WTC11 (cell line): ENCODE results near the gene ARHGAP32. TPM values are rescaled to one million over a fixed set of nuclear protein-coding genes. Genes with fewer than 3 reads are reported as not detected.
"Not testable (repeated sequence)": the region's sequence is repeated elsewhere in the genome, so short reads cannot be mapped to it uniquely, and the experiment has no call there.

Experiments used
- ATAC-seq: fragments of 200-7000 bp; cut with Tn5 transposase; 2 replicates; pipeline ENCODE4 v1.10.0; 2021; ENCODE audit warnings: mild to moderate bottlenecking, moderate library complexity
- CTCF ChIA-PET: fragments of 300-600 bp; sonication (Branson Sonifier 250); formaldehyde crosslinking; loops from one replicate; lab custom pipeline; 2021; ENCODE audit warnings: antibody characterized with exemption; lab: Charles Lee
- POLR2A ChIA-PET: fragments of 350-600 bp; sonication (Branson Sonifier 250); formaldehyde crosslinking; loops from one replicate; lab custom pipeline; 2021; ENCODE audit warnings: antibody characterized with exemption; lab: Charles Lee
- DNase-seq: peaks from one replicate; pipeline ENCODE4 v3.0.0; 2021; ENCODE audit warnings: low spot score
- H3K27ac Mint-ChIP-seq: 2 replicates; pipeline ENCODE4 v1.8.0; 2021; ENCODE audit warnings: mixed read lengths
- H3K27me3 Mint-ChIP-seq: 2 replicates; pipeline ENCODE4 v1.8.0; 2021; ENCODE audit warnings: low read depth, mild to moderate bottlenecking, moderate library complexity, mixed read lengths
- H3K36me3 Mint-ChIP-seq: 2 replicates; pipeline ENCODE4 v1.8.0; 2021; ENCODE audit warnings: mixed read lengths
- H3K4me1 Mint-ChIP-seq: 2 replicates; pipeline ENCODE4 v1.8.0; 2022; ENCODE audit warnings: mixed read lengths
- H3K4me3 Mint-ChIP-seq: 2 replicates; pipeline ENCODE4 v1.8.0; 2021; ENCODE audit warnings: mild to moderate bottlenecking, moderate library complexity, mixed read lengths
- H3K9me3 Mint-ChIP-seq: 2 replicates; pipeline ENCODE4 v1.8.0; 2021; ENCODE audit warnings: mixed read lengths
- AFF4 ChIP-seq: sonication (generic); formaldehyde crosslinking; IDR thresholded peaks from 2 replicates; pipeline ENCODE4 v1.8.1; 2023; ENCODE audit warnings: mild to moderate bottlenecking, missing genetic modification reagents, borderline replicate concordance
- ATF1 ChIP-seq: sonication (generic); formaldehyde crosslinking; IDR thresholded peaks from 2 replicates; pipeline ENCODE4 v1.8.1; 2023; ENCODE audit warnings: mild to moderate bottlenecking, moderate library complexity, missing genetic modification reagents
- ATF6 ChIP-seq: sonication (generic); formaldehyde crosslinking; IDR thresholded peaks from 2 replicates; pipeline ENCODE4 v1.8.1; 2023; ENCODE audit warnings: mild to moderate bottlenecking, missing genetic modification reagents
- CREB1 ChIP-seq: sonication (generic); formaldehyde crosslinking; IDR thresholded peaks from 2 replicates; pipeline ENCODE4 v1.8.0; 2023; ENCODE audit warnings: mild to moderate bottlenecking, missing genetic modification reagents
- E2F5 ChIP-seq: sonication (generic); formaldehyde crosslinking; IDR thresholded peaks from 2 replicates; pipeline ENCODE4 v1.8.1; 2022; ENCODE audit warnings: mild to moderate bottlenecking, moderate library complexity, missing genetic modification reagents
- EMX1 ChIP-seq: fragments of 250-450 bp; sonication (Bioruptor Pico); IDR thresholded peaks from 2 replicates; pipeline ENCODE4 v1.8.0; 2021; ENCODE audit warnings: mild to moderate bottlenecking
- GTF2I ChIP-seq: fragments of 250-450 bp; sonication (Bioruptor Pico); conservative IDR thresholded peaks from 2 replicates; pipeline ENCODE4 v1.4.0; 2021; ENCODE audit warnings: mild to moderate bottlenecking
- KAT7 ChIP-seq: sonication (generic); formaldehyde crosslinking; IDR thresholded peaks from 2 replicates; pipeline ENCODE4 v1.8.1; 2023; ENCODE audit warnings: missing genetic modification reagents, mild to moderate bottlenecking, borderline replicate concordance
- MLX ChIP-seq: sonication (generic); formaldehyde crosslinking; IDR thresholded peaks from 2 replicates; pipeline ENCODE4 v1.8.1; 2023; ENCODE audit warnings: mild to moderate bottlenecking, missing genetic modification reagents, moderate library complexity
- NFATC4 ChIP-seq: fragments of 250-450 bp; sonication (Bioruptor Pico); IDR thresholded peaks from 2 replicates; pipeline ENCODE4 v1.9.0; 2021; ENCODE audit warnings: mild to moderate bottlenecking
- NR3C1 ChIP-seq: sonication (generic); formaldehyde crosslinking; conservative IDR thresholded peaks from 2 replicates; pipeline ENCODE4 v1.8.1; 2023; ENCODE audit warnings: low read depth, mild to moderate bottlenecking, missing genetic modification reagents
- OVOL2 ChIP-seq: fragments of 250-450 bp; sonication (Bioruptor Pico); IDR thresholded peaks from 2 replicates; pipeline ENCODE4 v1.9.0; 2021; ENCODE audit warnings: mild to moderate bottlenecking, borderline replicate concordance
- PREB ChIP-seq: sonication (generic); formaldehyde crosslinking; IDR thresholded peaks from 2 replicates; pipeline ENCODE4 v1.8.1; 2022; ENCODE audit warnings: mild to moderate bottlenecking, missing genetic modification reagents, moderate library complexity, borderline replicate concordance
- RELA ChIP-seq: sonication (generic); formaldehyde crosslinking; IDR thresholded peaks from 2 replicates; pipeline ENCODE4 v1.8.1; 2022; ENCODE audit warnings: missing genetic modification reagents, mild to moderate bottlenecking, borderline replicate concordance
- SMAD4 ChIP-seq: sonication (generic); formaldehyde crosslinking; IDR thresholded peaks from 2 replicates; pipeline ENCODE4 v1.8.0; 2022; ENCODE audit warnings: mild to moderate bottlenecking, missing genetic modification reagents
- total RNA-seq: library from RNA; stranded (reverse); gene quantifications from 3 replicates; pipeline ENCODE4 v1.2.3, GENCODE V29; 2021

ARHGAP32 gene
- total RNA-seq, 1 experiment from 2014 or later: 25.6 TPM

GRCh38 chr11:128921793-128922192 lies 270.3 kb downstream of the ARHGAP32 start:
- no peak for DNase-seq
- CTCF ChIA-PET: no interaction called here
- Mint-ChIP-seq H3K27me3 (peaks cover 54% of the 10 kb centered on the region), H3K4me1 (peaks cover 26% of the 10 kb centered on the region), H3K36me3 (no peaks in the 10 kb centered on the region), H3K27ac (no peak overlapping the region), H3K4me3 (no peak overlapping the region), H3K9me3 (no peaks in the 10 kb centered on the region)
- TF ChIP-seq AFF4 (CRISPR knock-in tag) (no peak), ATF1 (CRISPR knock-in tag) (no peak), E2F5 (CRISPR knock-in tag) (no peak), CREB1 (CRISPR knock-in tag) (no peak), KAT7 (CRISPR knock-in tag) (no peak), MLX (no peak), NFATC4 (CRISPR knock-in tag) (no peak), RELA (no peak), EMX1 (no peak), GTF2I (CRISPR knock-in tag) (no peak), NR3C1 (no peak), SMAD4 (CRISPR knock-in tag) (no peak), ATF6 (CRISPR knock-in tag) (no peak), OVOL2 (CRISPR knock-in tag) (no peak)
- ATAC-seq: no peak
- POLR2A ChIA-PET: no interaction called here

- no peak for ATAC-seq
- POLR2A ChIA-PET: no interaction called here
- DNase-seq: no peak
- Mint-ChIP-seq H3K36me3 (no peaks in the 10 kb centered on the region), H3K9me3 (peaks cover 7% of the 10 kb centered on the region), H3K4me3 (no peak overlapping the region), H3K27me3 (peaks cover 42% of the 10 kb centered on the region), H3K27ac (no peak overlapping the region), H3K4me1 (peaks cover 15% of the 10 kb centered on the region)
- CTCF ChIA-PET: interaction anchor here (0.6 kb wide), 2 partner anchors 11 to 15 kb away, joined by 3 to 4 read pairs; no protein-coding TSS in a partner anchor
- TF ChIP-seq AFF4 (CRISPR knock-in tag) (no peak), PREB (no peak), KAT7 (CRISPR knock-in tag) (no peak)
Measured at GRCh38 chr11:128920666-128921065, 271.5 kb downstream of the ARHGAP32 start.

GRCh38 chr11:128919635-128920034 lies 272.5 kb downstream of the ARHGAP32 start:
- H3K27me3 Mint-ChIP-seq: peaks cover 32% of the 10 kb centered on the region
- not testable (repeated sequence) for H3K4me1 Mint-ChIP-seq, DNase-seq, H3K4me3 Mint-ChIP-seq, H3K27ac Mint-ChIP-seq, H3K9me3 Mint-ChIP-seq, H3K36me3 Mint-ChIP-seq, ATAC-seq
- ChIA-PET POLR2A (interaction anchor here (0.6 kb wide), 1 partner anchor 76 kb away, joined by 3 read pairs; no protein-coding TSS in a partner anchor), CTCF (interaction anchor here (0.6 to 2.3 kb wide), 4 partner anchors 14 to 63 kb away, joined by 3 to 15 read pairs (median 6); no protein-coding TSS in a partner anchor)
